ENCODE results near the gene SPTBN1. TPM values are rescaled to one million over a fixed set of nuclear protein-coding genes. Genes with fewer than 3 reads are reported as not detected.

Gene SPTBN1
- total RNA-seq, 1 donor from 2014 or later = 983 TPM

- no peaks in the 10 kb centered on the region for H3K36me3 Mint-ChIP-seq (ENCODE audit: low read depth, unreplicated experiment)
- no peak overlapping the region for H3K27ac Mint-ChIP-seq (ENCODE audit: unreplicated experiment)
- no peaks in the 10 kb centered on the region for H3K4me1 Mint-ChIP-seq (ENCODE audit: unreplicated experiment)
- DNase-seq (ENCODE audit: low spot score) = no peak
- TF ChIP-seq CTCF (IDR thresholded peaks at IDR 0.05; ENCODE audit: unreplicated experiment) = no peak
- H3K4me3 Mint-ChIP-seq (ENCODE audit: unreplicated experiment) = no peak overlapping the region
- H3K9me3 Mint-ChIP-seq (ENCODE audit: unreplicated experiment) = no peaks in the 10 kb centered on the region
- peaks cover 1% of the 10 kb centered on the region for H3K27me3 Mint-ChIP-seq (ENCODE audit: unreplicated experiment)
These were observed 260.2 kb downstream of the SPTBN1 start for GRCh38 chr2:54716375-54716774.

GRCh38 chr2:54720563-54720962 lies 264.4 kb downstream of the SPTBN1 start:
- no peak overlapping the region for H3K4me3 Mint-ChIP-seq (ENCODE audit: unreplicated experiment)
- peaks cover 3% of the 10 kb centered on the region for H3K36me3 Mint-ChIP-seq (ENCODE audit: low read depth, unreplicated experiment)

More at GRCh38 chr2:54720563-54720962, 264.4 kb downstream of the SPTBN1 start:
- Mint-ChIP-seq H3K27me3 (ENCODE audit: unreplicated experiment) (peaks cover 11% of the 10 kb centered on the region), H3K9me3 (ENCODE audit: unreplicated experiment) (no peaks in the 10 kb centered on the region), H3K27ac (ENCODE audit: unreplicated experiment) (no peak overlapping the region), H3K4me1 (ENCODE audit: unreplicated experiment) (peaks cover 11% of the 10 kb centered on the region)
- TF ChIP-seq CTCF (IDR thresholded peaks at IDR 0.05; ENCODE audit: unreplicated experiment) = no peak
- DNase-seq (ENCODE audit: low spot score) = no peak

Other genes with a start within 250 kb of the SPTBN1 start
- gene TSPYL6, start 200.1 kb upstream of the SPTBN1 start, total RNA-seq (ENCODE audit: unreplicated experiment) = not detected

All from endothelial cell (in vitro differentiated cells).